GM23248 (cell line): ENCODE measurements around the gene ASCL1. TPM values are rescaled to one million over a fixed set of nuclear protein-coding genes. Genes with fewer than 3 reads are reported as not detected.

ENCODE experiments used
- DNase-seq: peaks from one replicate; pipeline ENCODE4 v3.0.0-alpha.2; 2015
- H2AFZ ChIP-seq: fragments of 200-600 bp; sonication (generic); 2 replicates; pipeline ENCODE4 v1.6.1; 2016; ENCODE audit warnings: antibody characterized with exemption
- H3F3A ChIP-seq: fragments of 200-600 bp; sonication (generic); 2 replicates; pipeline ENCODE4 v1.6.1; 2016; ENCODE audit warnings: mild to moderate bottlenecking, antibody characterized with exemption, mixed run types; ENCODE audit not compliant: insufficient read depth
- H3K27ac ChIP-seq: fragments of 200-600 bp; sonication (generic); 2 replicates; pipeline ENCODE4 v1.5.1; 2016; ENCODE audit warnings: mild to moderate bottlenecking
- H3K27me3 ChIP-seq: fragments of 200-600 bp; sonication (generic); replicated peaks from 2 replicates; pipeline ENCODE4 v1.6.1; 2016; ENCODE audit warnings: mild to moderate bottlenecking; ENCODE audit not compliant: insufficient read depth
- H3K36me3 ChIP-seq: fragments of 200-600 bp; sonication (generic); 2 replicates; pipeline ENCODE4 v1.6.1; 2016; ENCODE audit warnings: low read depth, mild to moderate bottlenecking
- H3K4me1 ChIP-seq: fragments of 200-600 bp; sonication (generic); 2 replicates; pipeline ENCODE4 v1.6.1; 2016; ENCODE audit warnings: mild to moderate bottlenecking; ENCODE audit not compliant: insufficient read depth
- H3K4me2 ChIP-seq: fragments of 200-600 bp; sonication (generic); one replicate; pipeline ENCODE4 v1.6.1; 2016; ENCODE audit warnings: mild to moderate bottlenecking; ENCODE audit not compliant: unreplicated experiment
- H3K4me3 ChIP-seq: fragments of 200-600 bp; sonication (generic); 2 replicates; pipeline ENCODE4 v1.5.1; 2016; ENCODE audit warnings: mild to moderate bottlenecking
- H3K79me2 ChIP-seq: fragments of 200-600 bp; sonication (generic); 2 replicates; pipeline ENCODE4 v1.6.1; 2016; ENCODE audit warnings: mild to moderate bottlenecking; ENCODE audit not compliant: insufficient read depth
- H3K9ac ChIP-seq: fragments of 200-600 bp; sonication (generic); 2 replicates; pipeline ENCODE4 v1.6.1; 2016; ENCODE audit warnings: mild to moderate bottlenecking
- H3K9me2 ChIP-seq: fragments of 200-600 bp; sonication (generic); 2 replicates; pipeline ENCODE4 v1.6.1; 2016; ENCODE audit warnings: mixed run types, mild to moderate bottlenecking, moderate library complexity; ENCODE audit not compliant: insufficient read depth
- H3K9me3 ChIP-seq: fragments of 200-600 bp; sonication (generic); one replicate; pipeline ENCODE4 v1.6.1; 2017; ENCODE audit warnings: low read depth
- H4K20me1 ChIP-seq: fragments of 200-600 bp; sonication (generic); 2 replicates; pipeline ENCODE4 v1.6.0; 2016; ENCODE audit not compliant: insufficient read depth
- EZH2 ChIP-seq: fragments of 200-600 bp; sonication (generic); IDR thresholded peaks from 2 replicates; pipeline ENCODE4 v1.6.1; 2018; ENCODE audit warnings: antibody characterized with exemption, mild to moderate bottlenecking; ENCODE audit not compliant: insufficient read depth, poor library complexity, severe bottlenecking
- EZH2phosphoT487 ChIP-seq: fragments of 200-600 bp; sonication (generic); IDR thresholded peaks from 2 replicates; pipeline ENCODE4 v1.6.1; 2018; ENCODE audit warnings: antibody characterized with exemption, moderate library complexity, mild to moderate bottlenecking, low read depth; ENCODE audit not compliant: insufficient read depth
- WGBS, 2 experiments: methylation state at CpG; one replicate each; pipeline ENCODE4 v1.1.6; 2015 to 2017; ENCODE audit warnings: low lambda C conversion rate in 2 of 2, low coverage in 1 of 2; ENCODE audit errors: missing lambda C conversion rate in 2 of 2; 5-methylcytosine and 5-hydroxymethylcytosine counted together
- in situ Hi-C: fragments of 300-500 bp; cut with MboI; formaldehyde crosslinking; loops from 2 replicates; pipeline ENCODE4 v1.15.0; 2020
- polyA plus RNA-seq: library from polyadenylated mRNA; unstranded; fragments of >200 nt; fragmentation: Nextera tagmentation; extraction: Ambion mirVana; gene quantifications from 2 replicates; pipeline ENCODE4 v1.2.1, GENCODE V29; 2016
- total RNA-seq: library from RNA; depleted of rRNA; stranded (reverse); fragments of >200 nt; shearing (Covaris generic); gene quantifications from 2 replicates; pipeline ENCODE4 v1.2.3, GENCODE V29; 2014; rRNA removed

Gene ASCL1
- total and polyA plus RNA-seq, 2 experiments from 2014 or later, result not detected

DNA sequence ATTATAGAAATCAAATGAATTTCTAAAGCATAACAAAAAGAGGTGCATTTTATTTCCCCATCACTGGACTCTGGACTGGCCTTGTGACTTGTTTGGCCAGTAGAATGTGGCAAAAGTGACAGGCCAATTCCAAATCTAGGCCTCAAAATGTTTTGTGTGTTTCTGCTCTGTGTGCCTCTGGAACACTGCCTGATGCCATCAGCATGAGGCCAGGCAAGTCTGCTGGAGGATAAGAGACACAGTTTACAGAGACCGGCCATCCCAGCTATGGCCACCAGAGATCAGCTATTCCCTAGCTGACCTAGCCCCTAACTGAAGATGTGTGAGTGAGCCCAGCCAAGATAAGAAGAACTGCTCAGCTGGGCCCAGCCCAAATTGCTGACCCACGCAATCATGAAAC lies 32.9 kb downstream of the ASCL1 start:
- Histone ChIP-seq H3K4me1 (no peaks in the 10 kb centered on the region), H3K27me3 (no peaks in the 10 kb centered on the region), H3K9me2 (no peaks in the 10 kb centered on the region), H3K9ac (no peak overlapping the region), H3K27ac (no peak overlapping the region), H2AFZ (no peak overlapping the region), H3K4me3 (no peak overlapping the region), H4K20me1 (no peaks in the 10 kb centered on the region), H3K36me3 (no peaks in the 10 kb centered on the region), H3K79me2 (no peaks in the 10 kb centered on the region), H3K9me3 (no peaks in the 10 kb centered on the region), H3K4me2 (no peak overlapping the region), H3F3A (no peaks in the 10 kb centered on the region)
- TF ChIP-seq EZH2 (no peak), EZH2phosphoT487 (no peak)
- DNase-seq, result no peak
- in situ Hi-C loops, result no loop called here
- 16 to 25% methylated on average over 2 of the region's 2 CpGs for WGBS, 2 experiments

GRCh38 chr12:102992297-102992696 lies 34.8 kb downstream of the ASCL1 start:
- no peaks in the 10 kb centered on the region for H3K27me3 ChIP-seq
- in situ Hi-C loops, result no loop called here
- H3K9me3 ChIP-seq, result no peaks in the 10 kb centered on the region
- H3K27ac ChIP-seq, result no peak overlapping the region
- H3K9me2 ChIP-seq, result no peaks in the 10 kb centered on the region
- no peak overlapping the region for H3K4me3 ChIP-seq
- no peaks in the 10 kb centered on the region for H3K4me1 ChIP-seq
- H3K4me2 ChIP-seq, result no peak overlapping the region
- H3K9ac ChIP-seq, result no peak overlapping the region
- H3F3A ChIP-seq, result no peaks in the 10 kb centered on the region
- WGBS, 2 experiments, result 7 to 14% methylated on average over 5 of the region's 5 CpGs
- H3K79me2 ChIP-seq, result no peaks in the 10 kb centered on the region
- DNase-seq, result no peak
- no peaks in the 10 kb centered on the region for H4K20me1 ChIP-seq
- no peak overlapping the region for H2AFZ ChIP-seq
- no peak for TF ChIP-seq EZH2phosphoT487
- no peak for TF ChIP-seq EZH2
- H3K36me3 ChIP-seq, result no peaks in the 10 kb centered on the region

- Histone ChIP-seq H2AFZ (no peak overlapping the region), H3K9me2 (no peaks in the 10 kb centered on the region), H3K4me1 (no peaks in the 10 kb centered on the region), H3K79me2 (no peaks in the 10 kb centered on the region), H3K27me3 (no peaks in the 10 kb centered on the region), H3K4me2 (no peak overlapping the region), H3K9me3 (no peaks in the 10 kb centered on the region), H3K9ac (no peak overlapping the region), H3K4me3 (no peak overlapping the region), H3F3A (no peaks in the 10 kb centered on the region), H3K27ac (no peak overlapping the region), H3K36me3 (no peaks in the 10 kb centered on the region), H4K20me1 (no peaks in the 10 kb centered on the region)
- in situ Hi-C loops, result no loop called here
- DNase-seq, result no peak
- WGBS, 2 experiments, result 28 to 35% methylated on average over 4 of the region's 4 CpGs
- TF ChIP-seq EZH2phosphoT487, result no peak
- TF ChIP-seq EZH2, result no peak
These were observed 35.2 kb downstream of the ASCL1 start for GRCh38 chr12:102992720-102993119.

DNA sequence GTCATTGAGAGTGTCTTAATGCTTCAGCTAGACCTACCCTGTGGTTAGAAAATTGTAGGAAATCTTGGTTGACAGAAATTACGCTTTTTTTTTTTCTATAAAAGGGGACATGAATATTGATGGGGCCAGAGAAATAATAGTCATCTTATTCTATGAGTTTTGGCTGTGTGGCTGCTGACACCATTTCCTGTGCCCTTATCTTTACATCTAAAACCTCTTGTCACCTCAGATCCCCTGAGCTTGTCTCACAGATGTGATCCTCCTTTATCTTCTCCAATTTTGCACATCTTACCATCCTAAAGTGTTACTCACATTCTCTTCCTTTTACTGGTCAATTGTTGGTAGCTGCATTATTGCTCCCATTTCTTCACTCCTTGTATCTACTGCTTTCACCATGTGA lies 36.1 kb downstream of the ASCL1 start:
- Histone ChIP-seq H4K20me1 (no peaks in the 10 kb centered on the region), H3K4me1 (no peaks in the 10 kb centered on the region), H3K79me2 (no peaks in the 10 kb centered on the region), H2AFZ (no peak overlapping the region), H3K27ac (no peak overlapping the region), H3K27me3 (no peaks in the 10 kb centered on the region), H3K9me2 (no peaks in the 10 kb centered on the region), H3K36me3 (no peaks in the 10 kb centered on the region), H3K4me3 (no peak overlapping the region), H3K4me2 (no peak overlapping the region), H3F3A (no peaks in the 10 kb centered on the region), H3K9ac (no peak overlapping the region), H3K9me3 (no peaks in the 10 kb centered on the region)
- no peak for DNase-seq
- in situ Hi-C loops, result no loop called here
- TF ChIP-seq EZH2, result no peak
- no peak for TF ChIP-seq EZH2phosphoT487
- 5 to 10% methylated on average over 1 of the region's 1 CpG for WGBS, 2 experiments

- Histone ChIP-seq H3K9me2 (no peaks in the 10 kb centered on the region), H3K27ac (no peak overlapping the region), H3K4me1 (no peaks in the 10 kb centered on the region), H3K36me3 (no peaks in the 10 kb centered on the region), H3K4me3 (no peak overlapping the region), H3K27me3 (no peaks in the 10 kb centered on the region), H3K4me2 (no peak overlapping the region), H3K79me2 (no peaks in the 10 kb centered on the region), H4K20me1 (no peaks in the 10 kb centered on the region), H3K9ac (no peak overlapping the region), H3K9me3 (no peaks in the 10 kb centered on the region), H2AFZ (no peak overlapping the region), H3F3A (no peaks in the 10 kb centered on the region)
- no peak for TF ChIP-seq EZH2
- TF ChIP-seq EZH2phosphoT487, result no peak
- WGBS, 2 experiments, result 12 to 24% methylated on average over 1 of the region's 1 CpG
- in situ Hi-C loops, result no loop called here
- DNase-seq, result no peak
These were observed 37.9 kb downstream of the ASCL1 start for GRCh38 chr12:102995372-102995771.

Other genes starting within 250 kb of the ASCL1 start
- gene PAH, start 40.4 kb upstream of the ASCL1 start, total RNA-seq, result not detected in 2 replicates
- not detected in 2 replicates for gene PAH, start 40.4 kb upstream of the ASCL1 start, polyA plus RNA-seq